HG03196 (cell line): Measurements from ENCODE around the gene CALR3.

Experiments
- ATAC-seq: cut with Tn5 transposase; IDR thresholded peaks from one replicate; pipeline ENCODE4 v1.9.1; 2021; ENCODE audit not compliant: unreplicated experiment

Gene CALR3

GRCh38 chr19:16435238-16435917 is 60.6 kb downstream of the CALR3 start:
- no peak for ATAC-seq

GRCh38 chr19:16433986-16434385 is 62.0 kb downstream of the CALR3 start:
- ATAC-seq: no peak

DNA sequence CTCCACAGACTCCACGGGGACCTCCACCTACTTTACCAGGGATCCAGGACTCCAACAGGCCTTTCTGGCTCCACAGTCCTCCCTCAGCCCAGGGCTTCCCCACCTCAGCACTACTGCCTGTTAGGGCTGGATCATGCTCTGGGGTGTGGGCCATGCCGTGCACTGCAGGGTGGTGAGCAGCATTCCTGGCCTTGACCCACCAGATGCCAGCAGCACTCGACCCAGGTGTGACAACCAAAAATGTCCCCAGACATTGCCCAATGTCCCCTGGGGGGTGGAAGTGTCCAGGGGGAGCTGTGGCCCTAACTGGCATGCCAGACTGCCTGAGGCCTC is 66.2 kb downstream of the CALR3 start:
- ATAC-seq: no peak

DNA sequence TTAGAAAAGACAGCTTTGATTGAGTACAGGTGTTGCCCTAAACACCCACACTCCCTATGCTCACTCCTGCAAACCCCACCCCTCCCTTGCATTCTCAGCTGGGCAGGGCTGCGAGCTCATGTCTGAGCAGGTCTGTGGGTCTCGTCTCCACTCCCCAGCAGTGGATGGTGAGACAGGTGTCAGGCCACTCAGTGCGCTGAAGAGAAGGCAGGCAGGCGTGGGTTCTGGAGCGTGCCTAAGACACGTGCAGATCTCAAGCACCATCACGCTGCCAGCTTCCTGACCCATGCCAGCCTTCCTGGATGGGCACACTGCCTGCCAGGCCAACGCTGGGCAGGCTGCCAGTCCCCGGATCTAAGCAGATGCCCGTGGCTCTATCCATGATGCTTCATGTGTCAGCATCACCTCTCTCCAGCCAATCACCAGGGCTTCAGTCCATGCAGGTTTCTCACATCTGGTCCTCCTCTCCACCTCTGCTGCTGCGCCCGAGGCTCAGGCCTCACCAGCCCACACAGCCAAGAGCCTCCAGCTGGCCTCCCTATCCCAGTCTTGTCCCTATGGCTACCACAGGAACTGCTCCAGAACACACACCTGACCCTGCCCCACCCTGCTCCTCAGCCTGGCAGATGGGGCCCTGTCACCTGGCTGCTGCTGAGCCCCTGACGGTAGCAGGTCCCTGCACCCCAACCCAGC is 66.8 kb downstream of the CALR3 start:
- no peak for ATAC-seq
